ENCODE results near the gene TMEM179. TPM values are rescaled to one million over a fixed set of nuclear protein-coding genes. Genes with fewer than 3 reads are reported as not detected.

Gene TMEM179
- total RNA-seq, 1 donor from 2014 or later = 1.0 TPM

GRCh38 chr14:104547310-104547997 is 57.1 kb downstream of the TMEM179 start:
- Histone ChIP-seq H3K4me3 (ENCODE audit: low read length in 3 of 3) (no peak overlapping the region), H3K27me3 (ENCODE audit: control insufficient read depth in 3 of 3, insufficient read depth in 3 of 3, low read length in 3 of 3) (peaks cover 62 to 75% (median 75%) of the 10 kb centered on the region in 3 donors), H3K9ac (ENCODE audit: low read depth in 1 of 3, low read length in 3 of 3) (no peak overlapping the region), H3K9me3 (ENCODE audit: control insufficient read depth in 3 of 3, low read length in 3 of 3) (peaks cover 0 to 2% (median 0%) of the 10 kb centered on the region in 3 donors), H3K4me1 (ENCODE audit: control insufficient read depth in 3 of 3, insufficient read depth in 3 of 3, low read length in 3 of 3) (no peaks in the 10 kb centered on the region), H3K27ac (ENCODE audit: low read depth, low read length) (no peak overlapping the region), H3K36me3 (ENCODE audit: control insufficient read depth in 3 of 3, insufficient read depth in 3 of 3, low read length in 3 of 3) (no peaks in the 10 kb centered on the region)

GRCh38 chr14:104546591-104547309 is 57.8 kb downstream of the TMEM179 start:
- no peak overlapping the region for H3K9ac ChIP-seq (ENCODE audit: low read depth in 1 of 3, low read length in 3 of 3)
- H3K9me3 ChIP-seq (ENCODE audit: control insufficient read depth in 3 of 3, low read length in 3 of 3) = peaks cover 0 to 2% (median 0%) of the 10 kb centered on the region in 3 donors
- no peaks in the 10 kb centered on the region for H3K36me3 ChIP-seq (ENCODE audit: control insufficient read depth in 3 of 3, insufficient read depth in 3 of 3, low read length in 3 of 3)
- no peak overlapping the region for H3K4me3 ChIP-seq (ENCODE audit: low read length in 3 of 3)
- H3K27ac ChIP-seq (ENCODE audit: low read depth, low read length) = no peak overlapping the region
- H3K4me1 ChIP-seq (ENCODE audit: control insufficient read depth in 3 of 3, insufficient read depth in 3 of 3, low read length in 3 of 3) = no peaks in the 10 kb centered on the region
- H3K27me3 ChIP-seq (ENCODE audit: control insufficient read depth in 3 of 3, insufficient read depth in 3 of 3, low read length in 3 of 3) = peaks cover 62 to 69% (median 68%) of the 10 kb centered on the region in 3 donors

- Histone ChIP-seq H3K27me3 (ENCODE audit: control insufficient read depth in 3 of 3, insufficient read depth in 3 of 3, low read length in 3 of 3) (peaks cover 61 to 66% (median 61%) of the 10 kb centered on the region in 3 donors), H3K9me3 (ENCODE audit: control insufficient read depth in 3 of 3, low read length in 3 of 3) (peaks cover 0 to 2% (median 0%) of the 10 kb centered on the region in 3 donors), H3K9ac (ENCODE audit: low read depth in 1 of 3, low read length in 3 of 3) (no peak overlapping the region), H3K36me3 (ENCODE audit: control insufficient read depth in 3 of 3, insufficient read depth in 3 of 3, low read length in 3 of 3) (no peaks in the 10 kb centered on the region), H3K4me1 (ENCODE audit: control insufficient read depth in 3 of 3, insufficient read depth in 3 of 3, low read length in 3 of 3) (no peaks in the 10 kb centered on the region), H3K4me3 (ENCODE audit: low read length in 3 of 3) (no peak overlapping the region), H3K27ac (ENCODE audit: low read depth, low read length) (no peak overlapping the region)
These were observed 58.5 kb downstream of the TMEM179 start for GRCh38 chr14:104545942-104546501.

GRCh38 chr14:104545151-104545941 is 59.2 kb downstream of the TMEM179 start:
- Histone ChIP-seq H3K36me3 (ENCODE audit: control insufficient read depth in 3 of 3, insufficient read depth in 3 of 3, low read length in 3 of 3) (no peaks in the 10 kb centered on the region), H3K27me3 (ENCODE audit: control insufficient read depth in 3 of 3, insufficient read depth in 3 of 3, low read length in 3 of 3) (peaks cover 55 to 64% (median 60%) of the 10 kb centered on the region in 3 donors), H3K4me3 (ENCODE audit: low read length in 3 of 3) (no peak overlapping the region)

GRCh38 chr14:104544362-104544961 is 60.1 kb downstream of the TMEM179 start:
- Histone ChIP-seq H3K9me3 (ENCODE audit: control insufficient read depth in 3 of 3, low read length in 3 of 3) (no peaks in the 10 kb centered on the region), H3K4me3 (ENCODE audit: low read length in 3 of 3) (no peak overlapping the region), H3K36me3 (ENCODE audit: control insufficient read depth in 3 of 3, insufficient read depth in 3 of 3, low read length in 3 of 3) (no peaks in the 10 kb centered on the region), H3K9ac (ENCODE audit: low read depth in 1 of 3, low read length in 3 of 3) (no peak overlapping the region), H3K27ac (ENCODE audit: low read depth, low read length) (no peak overlapping the region), H3K4me1 (ENCODE audit: control insufficient read depth in 3 of 3, insufficient read depth in 3 of 3, low read length in 3 of 3) (no peaks in the 10 kb centered on the region), H3K27me3 (ENCODE audit: control insufficient read depth in 3 of 3, insufficient read depth in 3 of 3, low read length in 3 of 3) (peaks cover 46 to 59% (median 56%) of the 10 kb centered on the region in 3 donors)

More at GRCh38 chr14:104545151-104545941, 59.2 kb downstream of the TMEM179 start:
- Histone ChIP-seq H3K4me1 (ENCODE audit: control insufficient read depth in 3 of 3, insufficient read depth in 3 of 3, low read length in 3 of 3) (no peaks in the 10 kb centered on the region), H3K9ac (ENCODE audit: low read depth in 1 of 3, low read length in 3 of 3) (no peak overlapping the region), H3K9me3 (ENCODE audit: control insufficient read depth in 3 of 3, low read length in 3 of 3) (peaks cover 0 to 2% (median 0%) of the 10 kb centered on the region in 3 donors), H3K27ac (ENCODE audit: low read depth, low read length) (no peak overlapping the region)

GRCh38 chr14:104542871-104543830 is 61.4 kb downstream of the TMEM179 start:
- no peak overlapping the region for H3K27ac ChIP-seq (ENCODE audit: low read depth, low read length)
- no peaks in the 10 kb centered on the region for H3K4me1 ChIP-seq (ENCODE audit: control insufficient read depth in 3 of 3, insufficient read depth in 3 of 3, low read length in 3 of 3)
- no peaks in the 10 kb centered on the region for H3K36me3 ChIP-seq (ENCODE audit: control insufficient read depth in 3 of 3, insufficient read depth in 3 of 3, low read length in 3 of 3)
- no peak overlapping the region for H3K4me3 ChIP-seq (ENCODE audit: low read length in 3 of 3)
- H3K9ac ChIP-seq (ENCODE audit: low read depth in 1 of 3, low read length in 3 of 3) = no peak overlapping the region
- peaks cover 44 to 50% (median 50%) of the 10 kb centered on the region in 3 donors for H3K27me3 ChIP-seq (ENCODE audit: control insufficient read depth in 3 of 3, insufficient read depth in 3 of 3, low read length in 3 of 3)
- H3K9me3 ChIP-seq (ENCODE audit: control insufficient read depth in 3 of 3, low read length in 3 of 3) = no peaks in the 10 kb centered on the region

GRCh38 chr14:104541905-104542465 is 62.6 kb downstream of the TMEM179 start:
- no peaks in the 10 kb centered on the region for H3K9me3 ChIP-seq (ENCODE audit: control insufficient read depth in 3 of 3, low read length in 3 of 3)
- H3K9ac ChIP-seq (ENCODE audit: low read depth in 1 of 3, low read length in 3 of 3) = no peak overlapping the region
- H3K36me3 ChIP-seq (ENCODE audit: control insufficient read depth in 3 of 3, insufficient read depth in 3 of 3, low read length in 3 of 3) = no peaks in the 10 kb centered on the region
- no peak overlapping the region for H3K27ac ChIP-seq (ENCODE audit: low read depth, low read length)
- no peaks in the 10 kb centered on the region for H3K4me1 ChIP-seq (ENCODE audit: control insufficient read depth in 3 of 3, insufficient read depth in 3 of 3, low read length in 3 of 3)
- peaks cover 38 to 43% (median 40%) of the 10 kb centered on the region in 3 donors for H3K27me3 ChIP-seq (ENCODE audit: control insufficient read depth in 3 of 3, insufficient read depth in 3 of 3, low read length in 3 of 3)
- H3K4me3 ChIP-seq (ENCODE audit: low read length in 3 of 3) = no peak overlapping the region
